Panc1 (cell line): ENCODE results near the gene BTBD3. TPM values are rescaled to one million over a fixed set of nuclear protein-coding genes. Genes with fewer than 3 reads are reported as not detected.

ENCODE experiments used
- ATAC-seq: fragments of 200-7000 bp; cut with Tn5 transposase; 2 replicates; pipeline ENCODE4 v1.9.1; 2020; ENCODE audit warnings: mild to moderate bottlenecking, moderate library complexity
- BruUV-seq: library from RNA; stranded (reverse); fragments of 400-500 nt; replicated peaks from 2 replicates; lab custom pipeline; 2021; lab: Mats Ljungman, UMichigan
- CTCF ChIA-PET: fragments of 300-600 bp; sonication (Branson Sonifier 250); formaldehyde crosslinking; loops from one replicate; lab custom pipeline; 2022; ENCODE audit warnings: antibody characterized with exemption; lab: Charles Lee
- POLR2A ChIA-PET: fragments of 300-600 bp; sonication (Branson Sonifier 250); formaldehyde crosslinking; loops from one replicate; lab custom pipeline; 2022; ENCODE audit warnings: antibody characterized with exemption; lab: Charles Lee
- DNase-seq: peaks from one replicate; pipeline ENCODE4 v3.0.0-alpha.2; 2010; ENCODE audit warnings: low read depth, low spot score
- H3K27ac ChIP-seq: 2 replicates; pipeline ENCODE4 v1.5.1; 2011; ENCODE audit warnings: mild to moderate bottlenecking, low read length, inconsistent platforms
- H3K27me3 ChIP-seq: fragments of 200-500 bp; sonication (Bioruptor generic); 2 replicates; pipeline ENCODE4 v1.6.0; 2014; ENCODE audit warnings: low read length, inconsistent platforms; ENCODE audit not compliant: control insufficient read depth, insufficient read depth
- H3K36me3 ChIP-seq: fragments of 200-500 bp; sonication (Bioruptor generic); 2 replicates; pipeline ENCODE4 v1.5.1; 2014; ENCODE audit warnings: inconsistent platforms, mild to moderate bottlenecking, low read length, moderate library complexity; ENCODE audit not compliant: control insufficient read depth, insufficient read depth
- H3K4me1 ChIP-seq: 2 replicates; pipeline ENCODE4 v1.5.1; 2011; ENCODE audit warnings: inconsistent platforms, mild to moderate bottlenecking, low read length, moderate library complexity; ENCODE audit not compliant: control insufficient read depth, insufficient read depth
- H3K4me3 ChIP-seq, 2 experiments: 2 replicates each; pipeline ENCODE4 v1.5.1; 2011 to 2012; ENCODE audit warnings: low read depth in 2 of 2, low read length in 2 of 2, mild to moderate bottlenecking in 2 of 2, inconsistent platforms in 1 of 2, moderate library complexity in 1 of 2
- H3K9me3 ChIP-seq: fragments of 200-500 bp; sonication (Bioruptor generic); 2 replicates; pipeline ENCODE4 v1.5.1; 2014; ENCODE audit warnings: low read depth, mild to moderate bottlenecking, inconsistent platforms, low read length, moderate library complexity; ENCODE audit not compliant: control insufficient read depth, insufficient read depth
- POLR2AphosphoS5 ChIP-seq: IDR thresholded peaks from 2 replicates; pipeline ENCODE4 v1.6.1; 2012; ENCODE audit warnings: mild to moderate bottlenecking, low read depth, low read length, moderate library complexity
- SIN3A ChIP-seq: IDR thresholded peaks from 2 replicates; pipeline ENCODE4 v1.6.1; 2012; ENCODE audit warnings: low read depth, mild to moderate bottlenecking, low read length, moderate library complexity, borderline replicate concordance; ENCODE audit not compliant: insufficient read depth
- TCF7L2 ChIP-seq: IDR thresholded peaks from 2 replicates; pipeline ENCODE4 v1.6.1; 2011; ENCODE audit warnings: mild to moderate bottlenecking, low read depth, low read length, inconsistent platforms
- in situ Hi-C: cut with HindIII; loops from 2 replicates; pipeline ENCODE4 v1.10.0; 2016; ENCODE audit warnings: low sequenced_read_pairs, low pct_unique_long_range_greater_than_20kb
- intact Hi-C: fragments of 100-400 bp; cut with micrococcal nuclease; formaldehyde crosslinking; loops from one replicate; pipeline ENCODE4 v1.10.0; 2022; ENCODE audit not compliant: unreplicated experiment
- total RNA-seq: library from RNA; stranded (reverse); gene quantifications from one replicate; pipeline ENCODE4 v1.2.1, GENCODE V29; 2021; ENCODE audit not compliant: unreplicated experiment
- TF ChIP-seq, protein P1 (sequence below): fragments of 450-650 bp; IDR thresholded peaks from 2 replicates; pipeline ENCODE4 v1.5.1; 2017; ENCODE audit warnings: mild to moderate bottlenecking
- TF ChIP-seq, protein P2 (sequence below), 2 experiments: IDR thresholded peaks; 2 replicates each; pipeline ENCODE4 v1.6.1; 2011 to 2012; ENCODE audit warnings: low read depth in 2 of 2, control low read depth in 1 of 2, low read length in 1 of 2, mild to moderate bottlenecking in 1 of 2, moderate library complexity in 1 of 2; ENCODE audit not compliant: insufficient read depth in 1 of 2

Gene BTBD3
- total RNA-seq, 1 experiment from 2014 or later = 27.6 TPM

DNA sequence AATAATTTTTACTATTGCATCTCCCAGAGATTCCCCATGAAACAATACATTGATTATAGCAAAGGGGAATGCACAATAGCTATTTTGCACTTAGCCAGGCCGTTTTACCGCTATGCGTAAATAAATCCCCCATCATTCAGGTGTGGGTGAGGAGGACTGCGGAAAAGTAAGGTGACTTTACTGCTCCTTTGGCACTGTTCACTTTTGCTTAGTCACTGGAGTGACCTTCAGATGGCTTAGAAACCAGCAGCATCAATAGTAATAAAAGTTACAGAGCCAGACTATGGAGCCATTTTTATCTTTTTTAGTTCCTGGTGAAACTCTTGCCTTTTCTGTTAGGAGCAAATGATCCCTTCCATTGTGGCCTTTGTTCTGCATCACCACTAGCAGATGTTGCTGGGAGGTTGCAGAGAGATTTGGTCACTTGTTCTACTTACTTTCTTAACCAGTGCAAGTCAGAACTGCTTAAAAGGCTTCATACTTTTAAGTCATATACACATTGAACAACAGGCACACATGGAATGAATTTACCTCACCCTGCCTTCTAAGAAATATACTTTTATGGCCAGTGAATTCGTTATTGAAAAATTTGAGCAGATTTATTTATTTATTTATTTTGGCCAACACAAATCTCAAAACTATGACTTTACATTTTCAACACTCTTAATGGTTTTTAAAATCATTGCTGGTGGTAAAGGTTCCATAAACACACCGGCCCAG is 12.1 kb upstream of the BTBD3 start:
- Histone ChIP-seq H3K4me1 (peaks cover 5% of the 10 kb centered on the region), H3K36me3 (no peaks in the 10 kb centered on the region), H3K27ac (no peak overlapping the region), H3K27me3 (no peaks in the 10 kb centered on the region), H3K9me3 (no peaks in the 10 kb centered on the region), H3K4me3 (no peak overlapping the region)
- POLR2A ChIA-PET = no interaction called here
- BruUV-seq = no TSS peak
- DNase-seq = no peak
- CTCF ChIA-PET = no interaction called here
- ATAC-seq = no peak
- TF ChIP-seq, protein P1, sequence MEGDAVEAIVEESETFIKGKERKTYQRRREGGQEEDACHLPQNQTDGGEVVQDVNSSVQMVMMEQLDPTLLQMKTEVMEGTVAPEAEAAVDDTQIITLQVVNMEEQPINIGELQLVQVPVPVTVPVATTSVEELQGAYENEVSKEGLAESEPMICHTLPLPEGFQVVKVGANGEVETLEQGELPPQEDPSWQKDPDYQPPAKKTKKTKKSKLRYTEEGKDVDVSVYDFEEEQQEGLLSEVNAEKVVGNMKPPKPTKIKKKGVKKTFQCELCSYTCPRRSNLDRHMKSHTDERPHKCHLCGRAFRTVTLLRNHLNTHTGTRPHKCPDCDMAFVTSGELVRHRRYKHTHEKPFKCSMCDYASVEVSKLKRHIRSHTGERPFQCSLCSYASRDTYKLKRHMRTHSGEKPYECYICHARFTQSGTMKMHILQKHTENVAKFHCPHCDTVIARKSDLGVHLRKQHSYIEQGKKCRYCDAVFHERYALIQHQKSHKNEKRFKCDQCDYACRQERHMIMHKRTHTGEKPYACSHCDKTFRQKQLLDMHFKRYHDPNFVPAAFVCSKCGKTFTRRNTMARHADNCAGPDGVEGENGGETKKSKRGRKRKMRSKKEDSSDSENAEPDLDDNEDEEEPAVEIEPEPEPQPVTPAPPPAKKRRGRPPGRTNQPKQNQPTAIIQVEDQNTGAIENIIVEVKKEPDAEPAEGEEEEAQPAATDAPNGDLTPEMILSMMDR = no peak
- TF ChIP-seq POLR2AphosphoS5 (no peak), SIN3A (no peak), TCF7L2 (no peak)
- TF ChIP-seq, protein P2, sequence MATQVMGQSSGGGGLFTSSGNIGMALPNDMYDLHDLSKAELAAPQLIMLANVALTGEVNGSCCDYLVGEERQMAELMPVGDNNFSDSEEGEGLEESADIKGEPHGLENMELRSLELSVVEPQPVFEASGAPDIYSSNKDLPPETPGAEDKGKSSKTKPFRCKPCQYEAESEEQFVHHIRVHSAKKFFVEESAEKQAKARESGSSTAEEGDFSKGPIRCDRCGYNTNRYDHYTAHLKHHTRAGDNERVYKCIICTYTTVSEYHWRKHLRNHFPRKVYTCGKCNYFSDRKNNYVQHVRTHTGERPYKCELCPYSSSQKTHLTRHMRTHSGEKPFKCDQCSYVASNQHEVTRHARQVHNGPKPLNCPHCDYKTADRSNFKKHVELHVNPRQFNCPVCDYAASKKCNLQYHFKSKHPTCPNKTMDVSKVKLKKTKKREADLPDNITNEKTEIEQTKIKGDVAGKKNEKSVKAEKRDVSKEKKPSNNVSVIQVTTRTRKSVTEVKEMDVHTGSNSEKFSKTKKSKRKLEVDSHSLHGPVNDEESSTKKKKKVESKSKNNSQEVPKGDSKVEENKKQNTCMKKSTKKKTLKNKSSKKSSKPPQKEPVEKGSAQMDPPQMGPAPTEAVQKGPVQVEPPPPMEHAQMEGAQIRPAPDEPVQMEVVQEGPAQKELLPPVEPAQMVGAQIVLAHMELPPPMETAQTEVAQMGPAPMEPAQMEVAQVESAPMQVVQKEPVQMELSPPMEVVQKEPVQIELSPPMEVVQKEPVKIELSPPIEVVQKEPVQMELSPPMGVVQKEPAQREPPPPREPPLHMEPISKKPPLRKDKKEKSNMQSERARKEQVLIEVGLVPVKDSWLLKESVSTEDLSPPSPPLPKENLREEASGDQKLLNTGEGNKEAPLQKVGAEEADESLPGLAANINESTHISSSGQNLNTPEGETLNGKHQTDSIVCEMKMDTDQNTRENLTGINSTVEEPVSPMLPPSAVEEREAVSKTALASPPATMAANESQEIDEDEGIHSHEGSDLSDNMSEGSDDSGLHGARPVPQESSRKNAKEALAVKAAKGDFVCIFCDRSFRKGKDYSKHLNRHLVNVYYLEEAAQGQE (IDR thresholded peaks at IDR 0.05; ENCODE audit: insufficient read depth in 1 of 2, low read depth in 2 of 2, low read length in 1 of 2) = no peak
- intact Hi-C loops (no loop called here), in situ Hi-C loops (no loop called here)

DNA sequence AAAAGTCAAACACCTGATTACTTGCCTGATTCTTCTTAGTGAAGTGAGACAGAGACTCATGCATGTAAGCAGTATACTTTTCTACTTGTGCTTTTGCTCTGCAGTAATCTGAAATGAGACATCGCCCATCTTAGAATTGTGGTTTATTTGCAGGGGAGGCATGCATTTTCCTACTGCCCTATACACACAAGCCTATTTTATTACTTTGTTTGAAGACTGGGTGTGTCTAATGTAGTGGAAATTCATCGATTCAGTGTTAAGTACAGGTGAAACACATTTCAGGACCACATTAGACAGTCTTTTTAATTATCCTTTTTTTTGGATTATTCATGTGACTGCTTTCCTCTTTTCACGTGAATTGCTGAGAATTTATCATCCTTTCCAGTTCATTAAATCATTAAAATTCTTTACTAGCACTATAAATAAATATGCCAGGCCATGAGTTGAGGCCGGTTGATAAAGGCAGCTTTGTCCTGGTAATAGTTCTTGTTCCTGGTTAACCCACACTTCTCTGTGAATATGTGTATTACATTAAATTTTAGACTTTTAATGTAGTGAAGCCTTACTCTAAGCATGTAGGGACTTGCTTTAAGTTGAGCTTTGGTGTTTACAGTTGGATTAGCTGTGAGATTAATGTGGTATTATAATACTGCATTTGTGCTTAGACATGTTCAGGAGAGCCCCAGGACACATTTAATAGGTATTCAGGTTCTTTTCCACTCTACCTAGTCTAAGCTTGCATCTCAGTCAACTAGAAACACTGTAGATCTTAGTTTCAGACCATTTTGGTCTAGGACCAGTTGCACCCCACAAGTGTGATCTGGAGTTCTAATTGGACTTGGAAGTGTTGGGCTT is 10.8 kb upstream of the BTBD3 start:
- Histone ChIP-seq H3K4me3 (no peak overlapping the region), H3K4me1 (peaks cover 5% of the 10 kb centered on the region), H3K27me3 (no peaks in the 10 kb centered on the region), H3K9me3 (no peaks in the 10 kb centered on the region), H3K36me3 (no peaks in the 10 kb centered on the region), H3K27ac (no peak overlapping the region)
- no peak for ATAC-seq
- intact Hi-C loops = no loop called here
- BruUV-seq = no TSS peak
- CTCF ChIA-PET = no interaction called here
- no peak for TF ChIP-seq TCF7L2
- no peak for TF ChIP-seq POLR2AphosphoS5
- TF ChIP-seq SIN3A = no peak
- TF ChIP-seq, protein P1 = no peak
- TF ChIP-seq, protein P2 (IDR thresholded peaks at IDR 0.05; ENCODE audit: insufficient read depth in 1 of 2, low read depth in 2 of 2, low read length in 1 of 2) = no peak
- POLR2A ChIA-PET = no interaction called here
- in situ Hi-C loops = no loop called here
- no peak for DNase-seq
